ENCODE measurements around the gene FUOM. TPM values are rescaled to one million over a fixed set of nuclear protein-coding genes. Genes with fewer than 3 reads are reported as not detected.

The FUOM gene
- total and polyA plus RNA-seq, 9 of the 15 experiments (the other 6 are each of a cell fraction or from before 2014, with no cell fraction given) = 1.8 to 96.1 (median 27.0) TPM

GRCh38 chr10:133388973-133389818, 31.4 kb upstream of the FUOM start:
- FAIRE-seq = peak; percentile 88
- peak overlapping the region; percentile 94 for H2AFZ ChIP-seq (ENCODE audit: low read depth, low read length)
- H3K79me2 ChIP-seq (ENCODE audit: control insufficient read depth, insufficient read depth, low read length) = no peaks in the 10 kb centered on the region; the same call in 2 of the 3 replicates
- no peaks in the 10 kb centered on the region for H3K27me3 ChIP-seq (ENCODE audit: control insufficient read depth in 2 of 2, insufficient read depth in 2 of 2, low read length in 2 of 2)
- intact Hi-C loops (cut with micrococcal nuclease) (no loop called here), in situ Hi-C loops (cut with MboI) (no loop called here)
- CTCF ChIA-PET (ENCODE audit: low intra/inter-chr PET ratio) = no interaction called here
- peaks cover 7% of the 10 kb centered on the region; the same call in 1 of the 3 replicates for H3K36me3 ChIP-seq (ENCODE audit: control insufficient read depth, insufficient read depth, low read length)
- peak overlapping the region; percentile 83 for H3K27ac ChIP-seq (ENCODE audit: extremely low read depth, low read depth, low read length)
- peak overlapping the region; percentile 46 for H3K4me3 ChIP-seq
- peak; percentile 14 to 66 (median 21) for DNase-seq (ENCODE audit: extremely low read depth in 1 of 4, low spot score in 3 of 4)
- H4K20me1 ChIP-seq (replicated peaks; ENCODE audit: control insufficient read depth, insufficient read depth, low read length) = no peaks in the 10 kb centered on the region
- peaks cover 11 to 47% of the 10 kb centered on the region in 2 experiments for H3K4me1 ChIP-seq (replicated peaks in 1 of 2; ENCODE audit: control insufficient read depth in 2 of 2, insufficient read depth in 2 of 2, low read length in 2 of 2)
- H3K9me1 ChIP-seq (ENCODE audit: control insufficient read depth, insufficient read depth, low read length) = no peaks in the 10 kb centered on the region
- peak overlapping the region; percentile 92 for H3K4me2 ChIP-seq (ENCODE audit: insufficient read depth, low read length)
- H3K9me3 ChIP-seq (replicated peaks; ENCODE audit: control insufficient read depth, insufficient read depth, low read depth, low read length) = no peaks in the 10 kb centered on the region
- whole genome bisulfite sequencing (ENCODE audit: insufficient coverage, low coverage, missing lambda C conversion rate) = 0% methylated on average over 24 of the region's 39 CpGs
- peak; percentile 73 for ATAC-seq
- POLR2A ChIA-PET = interaction anchor here (0.8 to 1.7 kb wide), 5 partner anchors 10 to 69 kb away, joined by 3 to 6 read pairs (median 4); partner anchors contain the start of gene PAOX
- no TSS peak for BruUV-seq (replicated peaks)
- H3K9ac ChIP-seq (ENCODE audit: insufficient read depth in 1 of 2, low read depth in 2 of 2, low read length in 2 of 2) = peak overlapping the region; percentile 73 to 94
- TF ChIP-seq RCOR1 (IDR thresholded peaks at IDR 0.05; ENCODE audit: borderline replicate concordance in 1 of 2, low read depth in 2 of 2, low read length in 2 of 2) = 0 out of 4 replicates have a peak, but pooled peaks of 1 of the 2 experiments have one; percentile 8
- TF ChIP-seq ZNF316 (IDR thresholded peaks at IDR 0.05) = peak; percentile 33; the same call in 1 of the 2 replicates
- TF ChIP-seq NFIC (IDR thresholded peaks at IDR 0.05) = 0 out of 2 replicates have a peak, but pooled peaks have one; percentile 29
- peak; percentile 44; the same call in 1 of the 2 replicates for TF ChIP-seq ZBTB7A (IDR thresholded peaks at IDR 0.05; ENCODE audit: borderline replicate concordance, control insufficient read depth, low read depth, low read length)
- TF ChIP-seq L3MBTL2 (IDR thresholded peaks at IDR 0.05) = no peak
- TF ChIP-seq ARID2 (IDR thresholded peaks at IDR 0.05) = no peak
- 0 out of 2 replicates have a peak, but pooled peaks have one; percentile 44 for TF ChIP-seq ZC3H4 (CRISPR knock-in tag; IDR thresholded peaks at IDR 0.05; ENCODE audit: borderline replicate concordance)
- no peak for TF ChIP-seq MIER1 (IDR thresholded peaks at IDR 0.05; ENCODE audit: low read depth)
- TF ChIP-seq POLR2G (IDR thresholded peaks at IDR 0.05; ENCODE audit: low read depth, low read length) = peak; percentile 72
- 0 out of 2 replicates have a peak, but pooled peaks have one; percentile 33 for TF ChIP-seq SP1 (CRISPR knock-in tag; IDR thresholded peaks at IDR 0.05)
- TF ChIP-seq TBP (optimal IDR thresholded peaks at IDR 0.05; ENCODE audit: low read depth, low read length) = peak; percentile 30
- TF ChIP-seq TAF1 (IDR thresholded peaks at IDR 0.05; ENCODE audit: control insufficient read depth, extremely low read depth, insufficient read depth, low read length, severe bottlenecking) = peak; percentile 23
- peak; percentile 43 for TF ChIP-seq SAP30 (IDR thresholded peaks at IDR 0.05; ENCODE audit: borderline replicate concordance, insufficient read depth, low read depth, low read length, poor library complexity, severe bottlenecking)
- peak; percentile 83 for TF ChIP-seq PKNOX1 (IDR thresholded peaks at IDR 0.05)
- TF ChIP-seq CXXC5 (CRISPR knock-in tag; IDR thresholded peaks at IDR 0.05) = 0 out of 2 replicates have a peak, but pooled peaks have one; percentile 30
- peak; percentile 47; the same call in 1 of the 2 replicates for TF ChIP-seq PBX2 (CRISPR knock-in tag; IDR thresholded peaks at IDR 0.05; ENCODE audit: low read depth)
- no peak for TF ChIP-seq PBX2 (tag; conservative IDR thresholded peaks at IDR 0.05; ENCODE audit: low read depth)
- TF ChIP-seq RBFOX2 (IDR thresholded peaks at IDR 0.05; ENCODE audit: low read depth, low read length) = peak; percentile 67; the same call in 1 of the 2 replicates

Measured in K562 (cell line).